H1 (cell line): ENCODE measurements around the gene SECISBP2. TPM values are rescaled to one million over a fixed set of nuclear protein-coding genes. Genes with fewer than 3 reads are reported as not detected.

Experiments
- CTCF ChIA-PET: fragments of 300-600 bp; sonication (Branson Sonifier 250); formaldehyde crosslinking; loops from one replicate; lab custom pipeline; 2021; ENCODE audit not compliant: partially characterized antibody; lab: Charles Lee
- POLR2A ChIA-PET: fragments of 300-600 bp; sonication (Branson Sonifier 250); formaldehyde crosslinking; loops from one replicate; lab custom pipeline; 2021; ENCODE audit warnings: inconsistent platforms; ENCODE audit not compliant: partially characterized antibody; lab: Charles Lee
- DNase-seq, 2 experiments: peaks; one replicate each; pipeline versions ENCODE4 v3.0.0 to v3.0.0-alpha.2; 2010 to 2022; ENCODE audit warnings: low spot score in 2 of 2, low read depth in 1 of 2, mixed read lengths in 1 of 2
- FAIRE-seq: peaks from 2 replicates; lab custom pipeline; 2011; peaks lifted over from hg19 to GRCh38; lab: Jason Lieb, UNC
- H2AFZ ChIP-seq: 2 replicates; pipeline ENCODE4 v1.8.1; 2012; ENCODE audit warnings: low read length, inconsistent platforms
- H2AK5ac ChIP-seq: 2 replicates; pipeline ENCODE4 v1.6.1; 2013; ENCODE audit warnings: low read depth, low read length
- H2BK120ac ChIP-seq: replicated peaks from 2 replicates; pipeline ENCODE3; 2013; ENCODE audit warnings: low read depth, low read length, inconsistent platforms
- H2BK12ac ChIP-seq: 2 replicates; pipeline ENCODE4 v1.6.1; 2013; ENCODE audit warnings: low read depth, low read length
- H2BK15ac ChIP-seq: 2 replicates; pipeline ENCODE4 v1.6.1; 2013; ENCODE audit warnings: low read length
- H2BK20ac ChIP-seq: 2 replicates; pipeline ENCODE4 v1.6.1; 2013; ENCODE audit warnings: low read length
- H2BK5ac ChIP-seq: 2 replicates; pipeline ENCODE4 v1.6.1; 2013; ENCODE audit warnings: low read depth, low read length
- H3K14ac ChIP-seq: 2 replicates; pipeline ENCODE4 v1.6.1; 2013; ENCODE audit warnings: inconsistent platforms; ENCODE audit not compliant: insufficient read length
- H3K18ac ChIP-seq: 2 replicates; pipeline ENCODE4 v1.6.1; 2013; ENCODE audit warnings: low read length; ENCODE audit errors: extremely low read depth
- H3K23ac ChIP-seq: 2 replicates; pipeline ENCODE4 v1.6.1; 2013; ENCODE audit warnings: inconsistent platforms; ENCODE audit not compliant: insufficient read length
- H3K23me2 ChIP-seq: 2 replicates; pipeline ENCODE4 v1.6.1; 2013; ENCODE audit warnings: low read depth, low read length
- H3K27ac ChIP-seq: 2 replicates; pipeline ENCODE4 v1.6.1; 2011; ENCODE audit warnings: low read depth, low read length, inconsistent platforms
- H3K27me3 ChIP-seq, 4 experiments: replicated peaks in 1 of 4; 1 replicate in 1 of 4; 2 replicates in 3 of 4; pipeline versions ENCODE4 v1.6.1 to v1.8.1; 2011 to 2013; ENCODE audit warnings: low read length in 3 of 4, mild to moderate bottlenecking in 3 of 4, inconsistent platforms in 2 of 4, mixed read lengths in 2 of 4, moderate library complexity in 1 of 4; ENCODE audit not compliant: control insufficient read depth in 3 of 4, insufficient read depth in 3 of 4; ENCODE audit errors: extremely low read depth in 1 of 4
- H3K36me3 ChIP-seq, 4 experiments: 2 replicates each; pipeline versions ENCODE4 v1.6.1 to v1.8.1; 2011 to 2013; ENCODE audit warnings: mild to moderate bottlenecking in 4 of 4, low read length in 3 of 4, moderate library complexity in 2 of 4, control low read depth in 1 of 4, inconsistent platforms in 1 of 4; ENCODE audit not compliant: insufficient read depth in 4 of 4, control insufficient read depth in 2 of 4
- H3K4ac ChIP-seq: replicated peaks from 2 replicates; pipeline ENCODE3; 2013; ENCODE audit warnings: low read length, low read depth, mixed read lengths, inconsistent platforms; ENCODE audit not compliant: insufficient read length
- H3K4me1 ChIP-seq, 4 experiments: replicated peaks in 1 of 4; 1 replicate in 1 of 4; 2 replicates in 3 of 4; pipeline versions ENCODE4 v1.6.1 to v1.8.1; 2011 to 2013; ENCODE audit warnings: low read length in 3 of 4, inconsistent platforms in 2 of 4, mixed read lengths in 1 of 4; ENCODE audit not compliant: insufficient read depth in 4 of 4, control insufficient read depth in 3 of 4
- H3K4me2 ChIP-seq, 2 experiments: 2 replicates each; pipeline versions ENCODE4 v1.6.1 to v1.8.1; 2011 to 2013; ENCODE audit warnings: low read depth in 2 of 2, low read length in 2 of 2, control low read depth in 1 of 2, inconsistent platforms in 1 of 2, mild to moderate bottlenecking in 1 of 2; ENCODE audit not compliant: insufficient read depth in 1 of 2
- H3K4me3 ChIP-seq, 4 experiments: fragments of 200-600, 300-600 bp in 1 of 4; sonication (generic), shearing (Covaris generic), sonication (Bioruptor Twin) in 1 of 4; 2 replicates each; pipeline versions ENCODE4 v1.5.1 to v1.8.1; 2011 to 2016; ENCODE audit warnings: low read length in 4 of 4, low read depth in 3 of 4, control low read depth in 2 of 4, inconsistent platforms in 2 of 4, mild to moderate bottlenecking in 2 of 4, mixed read lengths in 1 of 4, moderate library complexity in 1 of 4; ENCODE audit not compliant: insufficient read depth in 2 of 4; ENCODE audit errors: extremely low read depth in 1 of 4
- H3K56ac ChIP-seq: replicated peaks from 2 replicates; pipeline ENCODE3; 2013; ENCODE audit warnings: low read depth, mild to moderate bottlenecking, mixed read lengths, low read length, inconsistent platforms; ENCODE audit not compliant: insufficient read length
- H3K79me1 ChIP-seq: 2 replicates; pipeline ENCODE4 v1.6.1; 2013; ENCODE audit warnings: low read depth, low read length, control low read depth
- H3K79me2 ChIP-seq, 2 experiments: 2 replicates each; pipeline versions ENCODE4 v1.6.1 to v1.8.1; 2012 to 2013; ENCODE audit warnings: low read length in 2 of 2, mild to moderate bottlenecking in 2 of 2, inconsistent platforms in 1 of 2; ENCODE audit not compliant: insufficient read depth in 2 of 2, control insufficient read depth in 1 of 2
- H3K9ac ChIP-seq, 4 experiments: replicated peaks in 1 of 4; 1 replicate in 1 of 4; 2 replicates in 3 of 4; pipeline versions ENCODE4 v1.6.1 to v1.8.1; 2011 to 2013; ENCODE audit warnings: low read depth in 3 of 4, low read length in 3 of 4, control low read depth in 2 of 4, mild to moderate bottlenecking in 2 of 4, moderate library complexity in 2 of 4, inconsistent platforms in 1 of 4; ENCODE audit errors: extremely low read depth in 1 of 4
- H3K9me3 ChIP-seq, 2 experiments: 2 replicates each; pipeline versions ENCODE4 v1.6.1 to v1.8.1; 2012 to 2013; ENCODE audit warnings: mild to moderate bottlenecking in 2 of 2, moderate library complexity in 2 of 2, control low read depth in 1 of 2, inconsistent platforms in 1 of 2, low read depth in 1 of 2, low read length in 1 of 2, mixed read lengths in 1 of 2; ENCODE audit not compliant: insufficient read depth in 2 of 2
- H4K20me1 ChIP-seq, 2 experiments: replicated peaks in 1 of 2; 2 replicates each; pipeline versions ENCODE3 to v1.8.1; 2011 to 2013; ENCODE audit warnings: inconsistent platforms in 2 of 2, low read length in 2 of 2, mild to moderate bottlenecking in 1 of 2; ENCODE audit not compliant: insufficient read depth in 2 of 2, control insufficient read depth in 1 of 2
- H4K5ac ChIP-seq: 2 replicates; pipeline ENCODE4 v1.6.1; 2013; ENCODE audit warnings: low read length, low read depth, mixed read lengths, inconsistent platforms; ENCODE audit not compliant: insufficient read length
- H4K8ac ChIP-seq: 2 replicates; pipeline ENCODE4 v1.8.0; 2013; ENCODE audit warnings: mild to moderate bottlenecking, moderate library complexity, low read length, inconsistent platforms; ENCODE audit not compliant: insufficient read depth; ENCODE audit errors: extremely low read depth
- H4K91ac ChIP-seq: replicated peaks from 2 replicates; pipeline ENCODE3; 2013; ENCODE audit warnings: low read length, mixed read lengths, inconsistent platforms; ENCODE audit not compliant: insufficient read length
- BACH1 ChIP-seq: IDR thresholded peaks from 2 replicates; pipeline ENCODE4 v1.6.1; 2012; ENCODE audit warnings: low read length, improper control_type of control experiment
- BCL11A ChIP-seq, 2 experiments: IDR thresholded peaks; one replicate each; pipeline ENCODE4 v1.6.1; 2011; ENCODE audit warnings: low read depth in 2 of 2, low read length in 2 of 2, mild to moderate bottlenecking in 2 of 2
- CBX8 ChIP-seq: fragments of 300-800, 300-1000 bp; sonication (generic); IDR thresholded peaks from 2 replicates; pipeline ENCODE4 v1.7.1; 2016; ENCODE audit warnings: low read depth, low read length, borderline replicate concordance
- HDAC6 ChIP-seq: IDR thresholded peaks from one replicate; pipeline ENCODE4 v1.7.1; 2012; ENCODE audit warnings: low read depth, mild to moderate bottlenecking, inconsistent platforms, low read length, moderate library complexity
- JUND ChIP-seq: IDR thresholded peaks from 2 replicates; pipeline ENCODE4 v1.6.1; 2011; ENCODE audit warnings: mild to moderate bottlenecking, improper control_type of control experiment, low read length
- KDM4A ChIP-seq: IDR thresholded peaks from one replicate; pipeline ENCODE4 v1.7.1; 2012; ENCODE audit warnings: low read depth, mild to moderate bottlenecking, moderate library complexity, low read length, inconsistent platforms; ENCODE audit not compliant: severe bottlenecking
- POU5F1 ChIP-seq: IDR thresholded peaks from 2 replicates; pipeline ENCODE4 v1.6.1; 2011; ENCODE audit warnings: low read depth, mild to moderate bottlenecking, low read length, moderate library complexity
- SIX5 ChIP-seq: IDR thresholded peaks from 2 replicates; pipeline ENCODE4 v1.6.1; 2011; ENCODE audit warnings: mild to moderate bottlenecking, low read depth, low read length
- TAF1 ChIP-seq: IDR thresholded peaks from 2 replicates; pipeline ENCODE4 v1.6.1; 2011; ENCODE audit warnings: mild to moderate bottlenecking, low read depth, low read length
- TEAD4 ChIP-seq: IDR thresholded peaks from 2 replicates; pipeline ENCODE4 v1.6.1; 2012; ENCODE audit warnings: low read depth, low read length, inconsistent platforms, mixed read lengths
- YY1 ChIP-seq: IDR thresholded peaks from 2 replicates; pipeline ENCODE4 v1.6.1; 2011; ENCODE audit warnings: low read depth, mild to moderate bottlenecking, low read length
- WGBS, 2 experiments: shearing (Covaris generic) in 1 of 2; methylation state at CpG; one replicate each; pipeline versions ENCODE4 v1.1.6 to v1.1.7; 2013 to 2015; ENCODE audit warnings: low lambda C conversion rate in 2 of 2, mixed read lengths in 2 of 2, inconsistent platforms in 1 of 2, low coverage in 1 of 2, missing lambda C conversion rate in 1 of 2; ENCODE audit not compliant: insufficient replicate concordance in 2 of 2, insufficient coverage in 1 of 2, insufficient read length in 1 of 2; ENCODE audit errors: extremely low coverage in 1 of 2, missing lambda C conversion rate in 1 of 2; 5-methylcytosine and 5-hydroxymethylcytosine counted together
- polyA plus RNA-seq, 7 experiments: library from polyadenylated mRNA; depleted of rRNA in 3 of 7; stranded (reverse) in 5 of 7; unstranded in 2 of 7; fragments of >200 nt in 5 of 7; fragments of 200-250 nt in 2 of 7; gene quantifications; 1 replicate in 5 of 7; 2 replicates in 1 of 7; 4 replicates in 1 of 7; pipeline versions ENCODE4 v1.2.1 to v1.2.3, GENCODE V29; 2011 to 2013; ENCODE audit warnings: missing spikeins in 2 of 7, mixed read lengths in 2 of 7
- total RNA-seq: library from RNA; stranded (reverse); fragmentation: NEBNext Ultra II Directional; extraction: Animal tissue kit (Norgen Biotek cat#: 25700); gene quantifications from 2 replicates; pipeline ENCODE4 v1.2.1, GENCODE V29; 2021
- TF ChIP-seq, protein P1 (sequence below): IDR thresholded peaks from 2 replicates; pipeline ENCODE4 v1.6.1; 2012; ENCODE audit warnings: low read length, inconsistent platforms
- TF ChIP-seq, protein P2 (sequence below): IDR thresholded peaks from 2 replicates; pipeline ENCODE4 v1.6.1; 2012; ENCODE audit warnings: inconsistent platforms

Gene SECISBP2
- total and polyA plus RNA-seq, 2 of the 8 experiments (the other 6 are each of a cell fraction or from before 2014, with no cell fraction given): 39.0 to 61.7 TPM

DNA sequence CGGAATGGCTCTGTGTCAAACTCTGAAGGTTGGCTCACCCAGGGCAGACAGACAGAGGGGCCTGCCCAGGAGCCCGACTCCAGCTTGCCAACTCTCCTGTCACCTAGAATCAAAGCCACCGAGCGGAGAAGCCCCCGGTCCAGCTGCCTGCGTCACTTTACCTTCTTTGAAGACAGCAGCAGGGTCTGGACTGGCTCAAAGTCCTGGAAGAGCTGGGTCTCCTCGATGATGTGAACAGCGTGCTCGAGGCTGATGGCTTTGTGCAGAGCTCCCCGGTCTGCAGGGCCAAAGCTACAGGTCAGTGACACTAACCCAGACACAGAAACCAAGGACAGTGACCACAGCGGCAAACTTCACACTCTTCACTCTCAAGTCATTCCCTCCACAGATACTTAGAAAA is 67.9 kb downstream of the SECISBP2 start:
- Histone ChIP-seq H3K23me2 (no peaks in the 10 kb centered on the region), H3K14ac (no peak overlapping the region), H2BK12ac (no peak overlapping the region), H3K79me1 (no peaks in the 10 kb centered on the region; the same call in 1 of the 2 replicates), H3K27me3 (no peaks in the 10 kb centered on the region), H3K56ac (no peak overlapping the region), H3K4me2 (no peak overlapping the region), H3K79me2 (no peaks in the 10 kb centered on the region), H3K36me3 (peaks cover 30 to 51% (median 44%) of the 10 kb centered on the region in 4 experiments), H4K91ac (no peak overlapping the region), H3K9me3 (no peaks in the 10 kb centered on the region), H3K27ac (no peak overlapping the region), H3K23ac (no peak overlapping the region), H2BK5ac (no peak overlapping the region; the same call in 1 of the 2 replicates), H2AFZ (no peak overlapping the region), H4K20me1 (peaks cover 3 to 9% of the 10 kb centered on the region in 2 experiments), H3K9ac (no peak overlapping the region), H3K4ac (no peak overlapping the region), H2AK5ac (no peak overlapping the region), H4K8ac (no peak overlapping the region), H3K4me3 (no peak overlapping the region), H2BK120ac (no peak overlapping the region), H2BK15ac (no peak overlapping the region), H3K4me1 (no peaks in the 10 kb centered on the region), H2BK20ac (no peak overlapping the region), H4K5ac (no peak overlapping the region), H3K18ac (no peak overlapping the region)
- 95% methylated on average over 10 of the region's 11 CpGs; no CpG with 5 or more reads in 1 of the 2 experiments for WGBS, 2 experiments
- DNase-seq: no peak
- POLR2A ChIA-PET: no interaction called here
- no peak for FAIRE-seq
- CTCF ChIA-PET: interaction anchor here (2.3 kb wide), 1 partner anchor 162 kb away, joined by 8 read pairs; no protein-coding TSS in a partner anchor
- no peak for TF ChIP-seq BACH1
- TF ChIP-seq BCL11A (IDR thresholded peaks at IDR 0.05; ENCODE audit: low read depth in 2 of 2, low read length in 2 of 2): no peak
- no peak for TF ChIP-seq CBX8
- TF ChIP-seq HDAC6: no peak
- TF ChIP-seq TEAD4: no peak
- TF ChIP-seq, protein P1, sequence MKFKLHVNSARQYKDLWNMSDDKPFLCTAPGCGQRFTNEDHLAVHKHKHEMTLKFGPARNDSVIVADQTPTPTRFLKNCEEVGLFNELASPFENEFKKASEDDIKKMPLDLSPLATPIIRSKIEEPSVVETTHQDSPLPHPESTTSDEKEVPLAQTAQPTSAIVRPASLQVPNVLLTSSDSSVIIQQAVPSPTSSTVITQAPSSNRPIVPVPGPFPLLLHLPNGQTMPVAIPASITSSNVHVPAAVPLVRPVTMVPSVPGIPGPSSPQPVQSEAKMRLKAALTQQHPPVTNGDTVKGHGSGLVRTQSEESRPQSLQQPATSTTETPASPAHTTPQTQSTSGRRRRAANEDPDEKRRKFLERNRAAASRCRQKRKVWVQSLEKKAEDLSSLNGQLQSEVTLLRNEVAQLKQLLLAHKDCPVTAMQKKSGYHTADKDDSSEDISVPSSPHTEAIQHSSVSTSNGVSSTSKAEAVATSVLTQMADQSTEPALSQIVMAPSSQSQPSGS: no peak
- no peak for TF ChIP-seq YY1
- TF ChIP-seq, protein P2, sequence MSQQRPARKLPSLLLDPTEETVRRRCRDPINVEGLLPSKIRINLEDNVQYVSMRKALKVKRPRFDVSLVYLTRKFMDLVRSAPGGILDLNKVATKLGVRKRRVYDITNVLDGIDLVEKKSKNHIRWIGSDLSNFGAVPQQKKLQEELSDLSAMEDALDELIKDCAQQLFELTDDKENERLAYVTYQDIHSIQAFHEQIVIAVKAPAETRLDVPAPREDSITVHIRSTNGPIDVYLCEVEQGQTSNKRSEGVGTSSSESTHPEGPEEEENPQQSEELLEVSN: no peak
- no peak for TF ChIP-seq POU5F1
- no peak for TF ChIP-seq TAF1
- no peak for TF ChIP-seq KDM4A
- no peak for TF ChIP-seq SIX5
- TF ChIP-seq JUND: no peak
